Aorta (tissue), 5 donors: ENCODE measurements around the gene SLC37A3. TPM values are rescaled to one million over a fixed set of nuclear protein-coding genes. Genes with fewer than 3 reads are reported as not detected.

Experiments
- ATAC-seq: fragments of 200-7000 bp; cut with Tn5 transposase; one replicate; pipeline ENCODE4 v1.9.1; 2022; ENCODE audit warnings: moderate library complexity; ENCODE audit not compliant: low FRiP score
- DNase-seq, 2 donors: peaks; one replicate each; pipeline ENCODE4 v3.0.0-alpha.2; 2020
- H3K27ac ChIP-seq, 2 donors: one replicate each; pipeline ENCODE4 v1.5.1; 2013; ENCODE audit warnings: low read length in 2 of 2, mild to moderate bottlenecking in 2 of 2, moderate library complexity in 2 of 2, control low read depth in 1 of 2, inconsistent platforms in 1 of 2, low read depth in 1 of 2
- H3K27me3 ChIP-seq, 2 donors: one replicate each; pipeline ENCODE4 v1.6.1; 2013; ENCODE audit warnings: control low read depth in 1 of 2, low read length in 1 of 2, mild to moderate bottlenecking in 1 of 2, moderate library complexity in 1 of 2; ENCODE audit not compliant: insufficient read depth in 2 of 2, control insufficient read depth in 1 of 2
- H3K36me3 ChIP-seq, 2 donors: one replicate each; pipeline ENCODE4 v1.6.1; 2013; ENCODE audit warnings: control low read depth in 1 of 2, low read length in 1 of 2, mild to moderate bottlenecking in 1 of 2; ENCODE audit not compliant: insufficient read depth in 2 of 2, control insufficient read depth in 1 of 2
- H3K4me1 ChIP-seq, 2 donors: one replicate each; pipeline ENCODE4 v1.6.1; 2013; ENCODE audit warnings: low read length in 2 of 2, control low read depth in 1 of 2, mild to moderate bottlenecking in 1 of 2, moderate library complexity in 1 of 2; ENCODE audit not compliant: insufficient read depth in 2 of 2, control insufficient read depth in 1 of 2
- H3K4me3 ChIP-seq, 2 donors: one replicate each; pipeline ENCODE4 v1.5.1; 2013; ENCODE audit warnings: low read length in 2 of 2, control low read depth in 1 of 2, mild to moderate bottlenecking in 1 of 2
- H3K9me3 ChIP-seq: one replicate; pipeline ENCODE4 v1.6.1; 2013; ENCODE audit warnings: mild to moderate bottlenecking, low read length; ENCODE audit not compliant: control insufficient read depth
- WGBS, 2 donors: extraction: QIAGEN DNeasy Blood & Tissue Kit; methylation state at CpG; one replicate each; pipeline ENCODE4 v1.1.7; 2013; 5-methylcytosine and 5-hydroxymethylcytosine counted together
- intact Hi-C, 2 donors: fragments of 100-400 bp; cut with DNase I; formaldehyde crosslinking; loops; one replicate each; pipeline versions ENCODE4 v1.14.2 to v1.15.0; 2022
- polyA plus RNA-seq, 2 donors: library from polyadenylated mRNA; stranded (reverse); fragments of 200-250 nt; gene quantifications; one replicate each; pipeline ENCODE4 v1.2.3, GENCODE V29; 2013
- total RNA-seq, 2 donors: library from RNA; stranded (reverse); fragmentation: NEBNext Ultra II Directional; extraction: Animal tissue kit (Norgen Biotek cat#: 25700); gene quantifications; one replicate each; pipeline ENCODE4 v1.2.1, GENCODE V29; 2021
- donor health status: healthy with polysubstance abuse.
- donor health status: Bipolar disorder and iron deficiency.
- donor health status: DM: no; HTN: no; CAD: no.
- donor health status: DM: no; HTN: no; CAD: no.
- donor health status: DM: yes; HTN: yes; CAD: no.

The SLC37A3 gene
- total and polyA plus RNA-seq, 4 donors, result 22.8 to 58.5 (median 45.7) TPM

DNA sequence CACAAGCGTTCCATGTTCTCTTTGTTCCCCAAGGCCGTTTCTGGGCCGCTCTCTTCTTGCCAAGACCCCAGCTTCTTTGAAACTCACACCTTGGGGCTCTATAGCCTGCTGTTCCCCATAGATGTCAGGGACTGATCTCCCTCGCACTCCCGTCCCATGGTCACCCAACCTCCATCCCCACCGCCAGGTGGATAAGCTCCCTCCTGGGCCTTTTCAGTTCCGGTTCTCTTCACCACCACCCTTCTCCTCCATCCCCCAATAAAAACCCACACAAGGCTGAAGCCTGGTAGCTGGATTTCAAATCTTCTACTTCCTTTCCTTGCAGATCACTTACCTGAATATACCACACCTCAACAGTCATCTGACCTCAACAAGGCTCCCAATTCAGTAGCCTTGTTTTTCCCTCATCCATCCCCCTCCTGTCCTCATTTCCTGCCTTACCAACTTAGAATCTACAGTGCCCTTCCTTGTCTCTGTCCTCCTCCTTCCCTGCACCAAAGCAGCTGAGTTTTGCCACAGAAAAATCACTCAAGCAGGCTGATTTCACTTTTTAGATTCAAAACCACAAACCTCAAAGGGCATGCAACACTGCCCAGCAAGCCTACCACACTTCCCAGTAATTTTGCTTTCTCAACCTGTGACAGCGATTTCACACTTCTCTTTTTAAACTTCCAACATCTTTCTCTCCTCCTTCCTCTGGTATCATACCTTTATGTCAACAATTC lies 7.7 kb downstream of the SLC37A3 start:
- no peaks in the 10 kb centered on the region for H3K36me3 ChIP-seq
- ATAC-seq (no peak), DNase-seq (no peak)
- H3K9me3 ChIP-seq, result no peaks in the 10 kb centered on the region
- no peaks in the 10 kb centered on the region for H3K4me1 ChIP-seq
- WGBS, 2 donors, result 93 to 94% methylated on average over 8 of the region's 8 CpGs
- no peak overlapping the region for H3K27ac ChIP-seq
- intact Hi-C loops, result no loop called here
- no peak overlapping the region for H3K4me3 ChIP-seq
- no peaks in the 10 kb centered on the region for H3K27me3 ChIP-seq

DNA sequence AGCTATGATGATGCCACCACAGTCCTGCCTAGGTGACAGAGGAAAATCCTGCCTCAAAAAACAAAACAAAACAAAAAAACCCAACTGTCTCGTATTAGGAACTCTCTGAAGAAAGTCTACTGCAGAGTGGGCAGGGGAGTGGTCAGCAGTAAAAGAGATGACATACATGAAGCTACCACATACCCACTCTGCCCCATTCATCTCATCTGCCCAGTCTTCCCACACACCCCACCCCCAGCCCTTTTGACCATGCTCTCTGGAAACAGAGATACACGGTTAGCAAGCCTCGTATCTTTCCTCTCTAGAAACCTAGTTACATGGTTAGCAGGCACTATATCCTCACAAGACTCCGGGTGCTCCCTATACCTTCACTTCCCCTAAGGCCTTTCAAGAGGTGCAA lies 8.3 kb downstream of the SLC37A3 start:
- H3K9me3 ChIP-seq, result no peaks in the 10 kb centered on the region
- no peaks in the 10 kb centered on the region for H3K4me1 ChIP-seq
- no peak for DNase-seq
- H3K27me3 ChIP-seq, result no peaks in the 10 kb centered on the region
- no peak for ATAC-seq
- WGBS, 2 donors, result 73 to 77% methylated on average over 4 of the region's 4 CpGs
- intact Hi-C loops, result no loop called here
- no peak overlapping the region for H3K4me3 ChIP-seq
- H3K36me3 ChIP-seq, result no peaks in the 10 kb centered on the region
- H3K27ac ChIP-seq, result no peak overlapping the region

GRCh38 chr7:140389445-140389844 lies 8.9 kb downstream of the SLC37A3 start:
- H3K4me3 ChIP-seq, result no peak overlapping the region
- H3K27me3 ChIP-seq, result no peaks in the 10 kb centered on the region
- H3K4me1 ChIP-seq, result no peaks in the 10 kb centered on the region
- WGBS, 2 donors, result 77 to 84% methylated on average over 10 of the region's 10 CpGs
- H3K36me3 ChIP-seq, result no peaks in the 10 kb centered on the region
- H3K9me3 ChIP-seq, result no peaks in the 10 kb centered on the region
- DNase-seq, result no peak
- no peak overlapping the region for H3K27ac ChIP-seq
- ATAC-seq, result no peak
- intact Hi-C loops, result no loop called here

DNA sequence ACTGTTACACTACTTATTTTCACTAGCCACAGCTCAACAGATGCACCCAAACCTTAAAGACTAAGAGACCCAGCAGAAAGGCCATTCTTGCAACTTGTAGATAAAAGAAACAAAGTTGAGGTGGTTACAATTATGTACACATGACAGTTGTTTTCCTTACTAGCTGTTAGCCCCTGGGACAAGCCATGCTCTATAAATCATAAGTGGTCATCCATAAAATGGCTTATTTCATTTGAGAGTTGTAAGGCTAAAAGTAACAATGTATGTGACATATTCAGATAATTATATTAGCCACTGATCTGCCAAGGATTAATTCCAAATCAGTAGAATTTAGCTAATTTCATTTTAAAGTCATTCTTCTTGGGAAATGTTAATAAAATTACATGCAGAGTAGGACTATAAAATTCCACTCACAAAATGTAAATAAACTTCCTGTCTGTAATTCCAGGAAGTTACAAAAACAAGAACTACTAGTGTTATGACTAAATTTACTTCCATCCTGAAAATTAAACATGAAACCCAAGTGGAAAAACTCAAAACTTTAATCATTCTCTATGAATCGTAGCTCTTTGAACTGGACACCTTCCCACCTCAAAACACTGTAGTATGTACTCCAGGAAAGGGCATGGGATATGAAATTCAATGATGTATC lies 13.3 kb downstream of the SLC37A3 start:
- intact Hi-C loops, result no loop called here
- WGBS, 2 donors, result 25 to 32% methylated on average over 1 of the region's 1 CpG

GRCh38 chr7:140383954-140384713 lies 14.2 kb downstream of the SLC37A3 start:
- DNase-seq (no peak), ATAC-seq (no peak)
- WGBS, 2 donors, result 96 to 98% methylated on average over 6 of the region's 6 CpGs
- H3K4me3 ChIP-seq, result no peak overlapping the region
- H3K27me3 ChIP-seq, result no peaks in the 10 kb centered on the region
- no peaks in the 10 kb centered on the region for H3K9me3 ChIP-seq
- H3K27ac ChIP-seq, result no peak overlapping the region
- intact Hi-C loops, result no loop called here
- peaks cover 0 to 5% of the 10 kb centered on the region in 2 donors for H3K36me3 ChIP-seq
- H3K4me1 ChIP-seq, result no peaks in the 10 kb centered on the region

More for the DNA sequence above, 13.3 kb downstream of the SLC37A3 start:
- peaks cover 0 to 4% of the 10 kb centered on the region in 2 donors for H3K36me3 ChIP-seq
- H3K4me1 ChIP-seq, result no peaks in the 10 kb centered on the region
- DNase-seq, result no peak
- no peak overlapping the region for H3K27ac ChIP-seq
- H3K27me3 ChIP-seq, result no peaks in the 10 kb centered on the region
- H3K9me3 ChIP-seq, result no peaks in the 10 kb centered on the region
- no peak for ATAC-seq
- H3K4me3 ChIP-seq, result no peak overlapping the region

GRCh38 chr7:140375892-140376730 lies 22.2 kb downstream of the SLC37A3 start:
- 77 to 78% methylated on average over 8 of the region's 8 CpGs for WGBS, 2 donors
- no peak overlapping the region for H3K27ac ChIP-seq
- no peaks in the 10 kb centered on the region for H3K27me3 ChIP-seq
- ATAC-seq (no peak), DNase-seq (no peak)
- peaks cover 0 to 5% of the 10 kb centered on the region in 2 donors for H3K36me3 ChIP-seq
- H3K9me3 ChIP-seq, result no peaks in the 10 kb centered on the region
- intact Hi-C loops, result no loop called here
- H3K4me3 ChIP-seq, result no peak overlapping the region
- H3K4me1 ChIP-seq, result no peaks in the 10 kb centered on the region

DNA sequence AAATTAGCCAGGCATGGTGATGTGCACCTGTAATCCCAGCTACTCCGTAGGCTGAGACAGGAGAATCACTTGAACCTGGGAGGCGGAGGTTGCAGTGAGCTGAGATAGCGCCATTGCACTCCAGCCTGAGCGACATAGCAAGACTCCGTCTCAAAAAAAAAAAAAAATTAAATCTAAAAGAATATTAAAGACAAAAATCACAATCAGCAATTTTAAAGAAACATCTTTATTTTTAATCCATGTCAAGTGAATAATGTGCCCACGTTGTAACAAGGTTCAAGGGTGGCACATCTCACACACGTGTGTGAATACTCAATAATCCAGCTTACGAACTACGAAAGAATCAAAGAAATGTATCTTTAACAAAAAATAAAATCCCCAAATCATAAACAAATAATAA lies 23.0 kb downstream of the SLC37A3 start:
- intact Hi-C loops, result no loop called here
- Histone ChIP-seq H3K4me3 (no peak overlapping the region), H3K4me1 (no peaks in the 10 kb centered on the region), H3K36me3 (peaks cover 0 to 5% of the 10 kb centered on the region in 2 donors), H3K9me3 (no peaks in the 10 kb centered on the region), H3K27ac (no peak overlapping the region), H3K27me3 (no peaks in the 10 kb centered on the region)
- WGBS, 2 donors, result 97% methylated on average over 9 of the region's 9 CpGs
- ATAC-seq, result no peak
- no peak for DNase-seq

DNA sequence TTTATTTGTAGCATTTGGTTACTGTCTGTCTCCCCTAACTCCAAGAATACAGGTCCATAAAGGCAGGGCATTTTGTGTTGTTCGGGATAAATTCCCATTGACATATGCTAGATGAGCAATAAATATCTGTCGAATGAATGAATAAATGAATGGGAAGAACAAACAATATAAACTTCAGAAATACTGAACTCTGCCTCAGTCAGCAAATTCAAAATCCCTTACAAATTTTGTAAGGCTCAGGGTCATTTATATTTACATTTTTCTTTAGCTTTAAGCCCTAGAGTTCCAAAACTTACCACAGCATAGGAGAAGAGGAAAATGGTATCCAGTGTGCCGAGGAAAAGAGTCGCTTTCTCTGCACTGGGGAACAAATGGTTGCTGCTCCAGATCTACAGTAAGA lies 29.0 kb downstream of the SLC37A3 start:
- 88 to 95% methylated on average over 4 of the region's 4 CpGs for WGBS, 2 donors
- no peak for ATAC-seq

More for the DNA sequence above, 29.0 kb downstream of the SLC37A3 start:
- DNase-seq, result no peak
- Histone ChIP-seq H3K4me1 (no peaks in the 10 kb centered on the region), H3K27me3 (no peaks in the 10 kb centered on the region), H3K9me3 (no peaks in the 10 kb centered on the region), H3K4me3 (no peak overlapping the region), H3K27ac (no peak overlapping the region), H3K36me3 (peaks cover 0 to 3% of the 10 kb centered on the region in 2 donors)
- intact Hi-C loops, result no loop called here
